ENCODE measurements around the gene PPM1M. TPM values are rescaled to one million over a fixed set of nuclear protein-coding genes. Genes with fewer than 3 reads are reported as not detected.

PPM1M gene
- polyA plus RNA-seq, 1 donor from 2014 or later = 51.3 TPM

- Mint-ChIP-seq H3K36me3 (peaks cover 2% of the 10 kb centered on the region), H3K27me3 (peaks cover 2% of the 10 kb centered on the region), H3K4me3 (peak overlapping the region in 3 of 4 donors; percentile 44 to 78 (median 49)), H3K4me1 (peaks cover 47 to 64% (median 49%) of the 10 kb centered on the region in 3 donors), H3K9me3 (no peaks in the 10 kb centered on the region), H3K27ac (peak overlapping the region in 2 of 3 donors; percentile 22 to 39)
These were observed 23.8 kb upstream of the PPM1M start for GRCh38 chr3:52221563-52222318.

GRCh38 chr3:52222319-52223221 lies 23.0 kb upstream of the PPM1M start:
- Mint-ChIP-seq H3K9me3 (no peaks in the 10 kb centered on the region), H3K4me1 (peaks cover 42 to 63% (median 49%) of the 10 kb centered on the region in 3 donors), H3K36me3 (peaks cover 2% of the 10 kb centered on the region), H3K27me3 (peaks cover 2% of the 10 kb centered on the region), H3K4me3 (peak overlapping the region; percentile 54 to 99 (median 88)), H3K27ac (peak overlapping the region; percentile 39 to 96 (median 92))

- peaks cover 2% of the 10 kb centered on the region for H3K27me3 Mint-ChIP-seq
- H3K9me3 Mint-ChIP-seq = no peaks in the 10 kb centered on the region
- peak overlapping the region; percentile 92 to 96 (median 94) for H3K27ac Mint-ChIP-seq
- peak overlapping the region; percentile 85 to 99 (median 93) for H3K4me3 Mint-ChIP-seq
- H3K4me1 Mint-ChIP-seq = peaks cover 35 to 57% (median 42%) of the 10 kb centered on the region in 3 donors
- peaks cover 2% of the 10 kb centered on the region for H3K36me3 Mint-ChIP-seq
These were observed 21.8 kb upstream of the PPM1M start for GRCh38 chr3:52223449-52224408.

- no peaks in the 10 kb centered on the region for H3K9me3 Mint-ChIP-seq
- H3K36me3 Mint-ChIP-seq = peaks cover 7% of the 10 kb centered on the region
- H3K4me1 Mint-ChIP-seq = peaks cover 27 to 46% (median 38%) of the 10 kb centered on the region in 3 donors
- H3K4me3 Mint-ChIP-seq = peak within 1 kb of the TSS; percentile 85 to 99 (median 93)
- peak within 1 kb of the TSS; percentile 92 to 96 (median 94) for H3K27ac Mint-ChIP-seq
- H3K27me3 Mint-ChIP-seq = peaks cover 2% of the 10 kb centered on the region
These were observed 19.9 kb upstream of the PPM1M start, which contains the start of gene TLR9 for GRCh38 chr3:52225452-52226228. TLR9 (minus strand) TSS chr3:52225645; CDS start chr3:52225529, 116 bp downstream.

- Mint-ChIP-seq H3K4me3 (peak overlapping the region; percentile 85 to 99 (median 93)), H3K27ac (peak overlapping the region; percentile 92 to 96 (median 94)), H3K27me3 (peaks cover 2% of the 10 kb centered on the region), H3K9me3 (no peaks in the 10 kb centered on the region), H3K4me1 (peaks cover 27 to 44% (median 38%) of the 10 kb centered on the region in 3 donors), H3K36me3 (peaks cover 7% of the 10 kb centered on the region)
These were observed 19.2 kb upstream of the PPM1M start for GRCh38 chr3:52226229-52226817.

- peaks cover 7% of the 10 kb centered on the region for H3K36me3 Mint-ChIP-seq
- peaks cover 32 to 45% (median 43%) of the 10 kb centered on the region in 3 donors for H3K4me1 Mint-ChIP-seq
- H3K9me3 Mint-ChIP-seq = no peaks in the 10 kb centered on the region
- H3K4me3 Mint-ChIP-seq = peak overlapping the region in 3 of 4 donors; percentile 12 to 85 (median 54)
- H3K27ac Mint-ChIP-seq = peak overlapping the region; percentile 92 to 96 (median 94)
- H3K27me3 Mint-ChIP-seq = peaks cover 2% of the 10 kb centered on the region
These were observed 18.4 kb upstream of the PPM1M start for GRCh38 chr3:52227117-52227516.

- H3K4me3 Mint-ChIP-seq = peak overlapping the region in 1 of 4 donors; percentile 16
- H3K27me3 Mint-ChIP-seq = peaks cover 2% of the 10 kb centered on the region
- H3K36me3 Mint-ChIP-seq = peaks cover 7% of the 10 kb centered on the region
- H3K4me1 Mint-ChIP-seq = peaks cover 32 to 41% (median 40%) of the 10 kb centered on the region in 3 donors
- H3K9me3 Mint-ChIP-seq = no peaks in the 10 kb centered on the region
- peak overlapping the region; percentile 74 to 94 (median 92) for H3K27ac Mint-ChIP-seq
These were observed 17.8 kb upstream of the PPM1M start for GRCh38 chr3:52227766-52228165.

- Mint-ChIP-seq H3K36me3 (peaks cover 7% of the 10 kb centered on the region), H3K27me3 (peaks cover 2% of the 10 kb centered on the region), H3K4me1 (peaks cover 27 to 38% (median 37%) of the 10 kb centered on the region in 3 donors), H3K9me3 (no peaks in the 10 kb centered on the region), H3K4me3 (peak overlapping the region in 1 of 4 donors; percentile 16), H3K27ac (peak overlapping the region in 1 of 3 donors; percentile 74)
These were observed 17.3 kb upstream of the PPM1M start for GRCh38 chr3:52228266-52228665.

- Mint-ChIP-seq H3K4me1 (peaks cover 22 to 32% (median 32%) of the 10 kb centered on the region in 3 donors), H3K27me3 (peaks cover under 1% of the 10 kb centered on the region), H3K36me3 (peaks cover 5% of the 10 kb centered on the region), H3K4me3 (no peak overlapping the region), H3K9me3 (no peaks in the 10 kb centered on the region), H3K27ac (peak overlapping the region in 1 of 3 donors; percentile 21)
These were observed 16.7 kb upstream of the PPM1M start for GRCh38 chr3:52228751-52229291.

GRCh38 chr3:52229656-52230055 lies 15.9 kb upstream of the PPM1M start:
- Mint-ChIP-seq H3K36me3 (peaks cover 5% of the 10 kb centered on the region), H3K4me3 (no peak overlapping the region), H3K27ac (peak overlapping the region in 1 of 3 donors; percentile 21), H3K27me3 (no peaks in the 10 kb centered on the region), H3K9me3 (no peaks in the 10 kb centered on the region), H3K4me1 (peaks cover 20 to 32% (median 29%) of the 10 kb centered on the region in 3 donors)

GRCh38 chr3:52230461-52230860 lies 15.1 kb upstream of the PPM1M start:
- Mint-ChIP-seq H3K36me3 (peaks cover 5% of the 10 kb centered on the region), H3K9me3 (no peaks in the 10 kb centered on the region), H3K27ac (no peak overlapping the region), H3K4me1 (peaks cover 18 to 34% (median 30%) of the 10 kb centered on the region in 3 donors), H3K4me3 (no peak overlapping the region), H3K27me3 (no peaks in the 10 kb centered on the region)

- Mint-ChIP-seq H3K27me3 (no peaks in the 10 kb centered on the region), H3K4me3 (peak overlapping the region in 1 of 4 donors; percentile 9), H3K36me3 (peaks cover 5% of the 10 kb centered on the region), H3K27ac (peak overlapping the region in 2 of 3 donors; percentile 46 to 82), H3K9me3 (no peaks in the 10 kb centered on the region), H3K4me1 (peaks cover 15 to 32% (median 31%) of the 10 kb centered on the region in 3 donors)
These were observed 14.6 kb upstream of the PPM1M start for GRCh38 chr3:52230889-52231499.

All from IgD-negative memory B cell (primary cell).